Brain pericyte (primary cell): Measurements from ENCODE around the gene SLC25A26.
A peak's percentile ranks its signal among the peaks of the same experiment; 100 is the strongest.
"Not testable (repeated sequence)": the region's sequence is repeated elsewhere in the genome, so short reads cannot be mapped to it uniquely, and the experiment has no call there.

Experiments used
- DNase-seq: peaks from one replicate; pipeline ENCODE4 v3.0.0-alpha.2; 2012; ENCODE audit warnings: low read depth, low spot score

Gene SLC25A26

GRCh38 chr3:66269411-66269810, 48.6 kb downstream of the SLC25A26 start:
- no peak for DNase-seq

GRCh38 chr3:66270288-66270687, 49.5 kb downstream of the SLC25A26 start:
- no peak for DNase-seq

- no peak for DNase-seq
Observed at GRCh38 chr3:66270701-66271100, 49.9 kb downstream of the SLC25A26 start.

- no peak for DNase-seq
Observed at GRCh38 chr3:66271231-66271630, 50.4 kb downstream of the SLC25A26 start.

- DNase-seq = no peak
Observed at GRCh38 chr3:66272016-66272415, 51.2 kb downstream of the SLC25A26 start.

GRCh38 chr3:66274837-66275236, 54.0 kb downstream of the SLC25A26 start:
- not testable (repeated sequence) for DNase-seq

- peak; percentile 56 for DNase-seq
Observed at GRCh38 chr3:66276705-66277274, 56.0 kb downstream of the SLC25A26 start.

GRCh38 chr3:66279168-66279567, 58.4 kb downstream of the SLC25A26 start:
- no peak for DNase-seq

- no peak for DNase-seq
Observed at GRCh38 chr3:66280304-66280703, 59.5 kb downstream of the SLC25A26 start.

GRCh38 chr3:66291922-66292321, 71.1 kb downstream of the SLC25A26 start:
- DNase-seq = not testable (repeated sequence)

- no peak for DNase-seq
Observed at GRCh38 chr3:66297260-66297873, 76.6 kb downstream of the SLC25A26 start.

- no peak for DNase-seq
Observed at GRCh38 chr3:66297900-66298299, 77.1 kb downstream of the SLC25A26 start.

GRCh38 chr3:66298591-66298990, 77.8 kb downstream of the SLC25A26 start:
- DNase-seq = no peak

GRCh38 chr3:66299085-66299484, 78.3 kb downstream of the SLC25A26 start:
- DNase-seq = not testable (repeated sequence)

GRCh38 chr3:66299891-66300290, 79.1 kb downstream of the SLC25A26 start:
- DNase-seq = no peak

- DNase-seq = no peak
Observed at GRCh38 chr3:66302288-66302687, 81.5 kb downstream of the SLC25A26 start.

- DNase-seq = no peak
Observed at GRCh38 chr3:66303491-66303901, 82.7 kb downstream of the SLC25A26 start.

GRCh38 chr3:66304293-66304692, 83.5 kb downstream of the SLC25A26 start:
- no peak for DNase-seq

GRCh38 chr3:66306086-66306485, 85.3 kb downstream of the SLC25A26 start:
- DNase-seq = not testable (repeated sequence)

- DNase-seq = not testable (repeated sequence)
Observed at GRCh38 chr3:66306991-66307390, 86.2 kb downstream of the SLC25A26 start.

GRCh38 chr3:66312039-66312438, 91.2 kb downstream of the SLC25A26 start:
- no peak for DNase-seq

GRCh38 chr3:66314455-66314854, 93.7 kb downstream of the SLC25A26 start:
- DNase-seq = no peak

GRCh38 chr3:66317750-66318376, 97.1 kb downstream of the SLC25A26 start:
- DNase-seq = no peak
